ENCODE data around the gene FBXW5. TPM values are rescaled to one million over a fixed set of nuclear protein-coding genes. Genes with fewer than 3 reads are reported as not detected.

Gene FBXW5
- total RNA-seq, 1 donor = 157 TPM

DNA sequence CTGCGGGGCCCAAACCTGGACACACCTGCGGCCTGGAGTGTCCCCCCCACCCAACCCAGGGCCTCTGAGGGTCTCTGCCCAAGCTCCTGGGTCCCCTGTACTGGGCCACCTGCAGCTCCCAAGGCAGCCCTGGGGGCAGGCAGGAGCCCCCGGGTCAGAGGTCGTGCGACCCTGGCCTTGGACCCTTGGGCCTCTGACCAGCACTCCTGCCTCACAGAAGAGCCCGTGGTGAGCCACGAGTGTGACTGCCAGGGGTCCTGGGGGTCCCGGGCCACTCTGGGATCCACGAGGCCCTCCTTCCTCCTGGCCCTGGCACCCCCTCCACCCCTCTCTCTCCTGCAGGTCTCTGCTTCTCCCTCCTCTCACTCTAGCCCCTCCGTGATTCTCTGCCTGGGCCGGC is 27.8 kb upstream of the FBXW5 start:
- H3K36me3 ChIP-seq (ENCODE audit: insufficient read depth, low read length) = no peaks in the 10 kb centered on the region
- H3K4me1 ChIP-seq (ENCODE audit: insufficient read depth, low read length) = no peaks in the 10 kb centered on the region
- no peak overlapping the region for H2AFZ ChIP-seq (ENCODE audit: low read length)
- no peaks in the 10 kb centered on the region for H4K20me1 ChIP-seq (ENCODE audit: insufficient read depth, low read length)
- H3K27me3 ChIP-seq (ENCODE audit: insufficient read depth, low read length) = no peaks in the 10 kb centered on the region
- no peak for DNase-seq (ENCODE audit: insufficient read length, low spot score, missing footprints)
- TF ChIP-seq, protein P1, sequence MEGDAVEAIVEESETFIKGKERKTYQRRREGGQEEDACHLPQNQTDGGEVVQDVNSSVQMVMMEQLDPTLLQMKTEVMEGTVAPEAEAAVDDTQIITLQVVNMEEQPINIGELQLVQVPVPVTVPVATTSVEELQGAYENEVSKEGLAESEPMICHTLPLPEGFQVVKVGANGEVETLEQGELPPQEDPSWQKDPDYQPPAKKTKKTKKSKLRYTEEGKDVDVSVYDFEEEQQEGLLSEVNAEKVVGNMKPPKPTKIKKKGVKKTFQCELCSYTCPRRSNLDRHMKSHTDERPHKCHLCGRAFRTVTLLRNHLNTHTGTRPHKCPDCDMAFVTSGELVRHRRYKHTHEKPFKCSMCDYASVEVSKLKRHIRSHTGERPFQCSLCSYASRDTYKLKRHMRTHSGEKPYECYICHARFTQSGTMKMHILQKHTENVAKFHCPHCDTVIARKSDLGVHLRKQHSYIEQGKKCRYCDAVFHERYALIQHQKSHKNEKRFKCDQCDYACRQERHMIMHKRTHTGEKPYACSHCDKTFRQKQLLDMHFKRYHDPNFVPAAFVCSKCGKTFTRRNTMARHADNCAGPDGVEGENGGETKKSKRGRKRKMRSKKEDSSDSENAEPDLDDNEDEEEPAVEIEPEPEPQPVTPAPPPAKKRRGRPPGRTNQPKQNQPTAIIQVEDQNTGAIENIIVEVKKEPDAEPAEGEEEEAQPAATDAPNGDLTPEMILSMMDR (IDR thresholded peaks at IDR 0.05; ENCODE audit: extremely low read depth, low read depth, low read length) = no peak
- H3K9me3 ChIP-seq (ENCODE audit: low read depth, low read length) = no peaks in the 10 kb centered on the region
- no peak overlapping the region for H3K4me3 ChIP-seq (ENCODE audit: insufficient read depth, low read length)
- H3K4me2 ChIP-seq (ENCODE audit: insufficient read depth, low read length) = no peak overlapping the region
- no peak overlapping the region for H3K27ac ChIP-seq (ENCODE audit: low read depth, low read length)
- no peaks in the 10 kb centered on the region for H3K79me2 ChIP-seq (ENCODE audit: insufficient read depth, low read length)

DNA sequence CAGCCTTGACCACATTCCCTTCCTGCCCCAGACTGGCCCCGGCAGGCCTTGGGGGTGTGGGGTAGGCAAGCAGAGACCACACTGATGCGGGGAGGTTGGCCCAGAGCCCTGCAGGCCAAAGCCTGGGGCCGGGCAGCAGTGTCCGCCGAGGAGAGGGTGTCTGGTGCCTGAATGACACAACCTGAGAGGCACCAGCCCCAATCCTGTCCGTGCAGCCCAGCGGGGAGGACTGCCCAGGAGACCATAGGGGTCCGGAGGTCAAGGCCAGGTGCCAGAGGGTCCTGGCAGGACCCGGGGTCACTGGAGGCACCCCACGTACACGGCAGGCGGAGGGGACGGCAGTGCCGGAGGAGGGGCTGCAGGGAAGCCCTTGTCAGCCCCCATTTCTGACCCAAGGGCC is 27.2 kb upstream of the FBXW5 start:
- TF ChIP-seq, protein P1 (IDR thresholded peaks at IDR 0.05; ENCODE audit: extremely low read depth, low read depth, low read length) = no peak
- Histone ChIP-seq H3K27ac (ENCODE audit: low read depth, low read length) (no peak overlapping the region), H3K4me1 (ENCODE audit: insufficient read depth, low read length) (no peaks in the 10 kb centered on the region), H3K4me3 (ENCODE audit: insufficient read depth, low read length) (no peak overlapping the region), H3K36me3 (ENCODE audit: insufficient read depth, low read length) (no peaks in the 10 kb centered on the region), H2AFZ (ENCODE audit: low read length) (no peak overlapping the region), H3K4me2 (ENCODE audit: insufficient read depth, low read length) (no peak overlapping the region), H3K79me2 (ENCODE audit: insufficient read depth, low read length) (no peaks in the 10 kb centered on the region), H3K27me3 (ENCODE audit: insufficient read depth, low read length) (no peaks in the 10 kb centered on the region), H3K9me3 (ENCODE audit: low read depth, low read length) (no peaks in the 10 kb centered on the region), H4K20me1 (ENCODE audit: insufficient read depth, low read length) (no peaks in the 10 kb centered on the region)
- DNase-seq (ENCODE audit: insufficient read length, low spot score, missing footprints) = no peak

DNA sequence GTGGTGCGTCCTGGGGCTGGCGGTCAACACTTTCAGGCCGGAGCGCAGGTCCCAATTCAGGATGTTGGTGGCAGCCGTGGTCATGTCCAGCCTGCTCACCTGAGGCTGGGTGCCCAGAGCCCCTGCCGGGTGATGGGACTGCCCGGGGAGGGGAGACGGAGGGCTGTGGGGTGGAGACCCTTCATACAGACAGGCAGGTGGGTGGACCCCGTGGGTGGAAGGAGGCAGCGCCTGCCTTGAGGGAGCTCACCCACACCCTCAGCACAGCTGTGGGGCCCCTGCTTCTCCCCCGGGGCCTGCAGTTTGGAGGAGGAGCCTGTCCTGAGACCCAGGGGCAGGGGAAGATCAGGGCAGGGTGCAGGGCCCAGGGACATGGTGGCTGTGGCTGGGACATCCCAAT is 25.8 kb upstream of the FBXW5 start:
- Histone ChIP-seq H3K27ac (ENCODE audit: low read depth, low read length) (no peak overlapping the region), H3K79me2 (ENCODE audit: insufficient read depth, low read length) (no peaks in the 10 kb centered on the region), H2AFZ (ENCODE audit: low read length) (no peak overlapping the region), H3K27me3 (ENCODE audit: insufficient read depth, low read length) (peaks cover 2% of the 10 kb centered on the region), H4K20me1 (ENCODE audit: insufficient read depth, low read length) (no peaks in the 10 kb centered on the region), H3K4me1 (ENCODE audit: insufficient read depth, low read length) (no peaks in the 10 kb centered on the region), H3K4me3 (ENCODE audit: insufficient read depth, low read length) (no peak overlapping the region), H3K36me3 (ENCODE audit: insufficient read depth, low read length) (no peaks in the 10 kb centered on the region), H3K4me2 (ENCODE audit: insufficient read depth, low read length) (no peak overlapping the region), H3K9me3 (ENCODE audit: low read depth, low read length) (no peaks in the 10 kb centered on the region)
- DNase-seq (ENCODE audit: insufficient read length, low spot score, missing footprints) = no peak
- TF ChIP-seq, protein P1 (IDR thresholded peaks at IDR 0.05; ENCODE audit: extremely low read depth, low read depth, low read length) = no peak

DNA sequence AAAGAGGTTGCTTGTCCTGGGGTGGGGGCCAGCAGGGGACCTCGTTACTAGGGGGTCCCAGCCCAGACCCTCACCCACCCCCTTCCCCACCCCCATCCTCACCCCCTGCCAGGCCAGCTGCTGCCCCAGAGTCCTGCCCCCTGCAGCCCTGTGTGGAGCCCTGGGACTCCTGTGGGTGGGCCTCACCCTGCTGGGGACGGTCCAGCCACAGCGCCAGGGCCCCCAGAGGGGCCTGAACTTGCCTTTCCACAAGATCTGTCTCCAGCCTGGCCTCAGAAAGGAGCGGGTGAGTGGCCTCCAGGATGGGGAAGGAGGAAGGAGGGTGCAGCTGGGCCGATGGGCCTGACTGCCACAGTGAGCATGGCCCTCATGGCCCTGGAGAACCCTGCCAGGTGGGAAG is 25.2 kb upstream of the FBXW5 start:
- H3K27ac ChIP-seq (ENCODE audit: low read depth, low read length) = no peak overlapping the region
- no peak overlapping the region for H3K4me2 ChIP-seq (ENCODE audit: insufficient read depth, low read length)
- peaks cover 2% of the 10 kb centered on the region for H3K27me3 ChIP-seq (ENCODE audit: insufficient read depth, low read length)
- no peaks in the 10 kb centered on the region for H3K79me2 ChIP-seq (ENCODE audit: insufficient read depth, low read length)
- H3K4me1 ChIP-seq (ENCODE audit: insufficient read depth, low read length) = no peaks in the 10 kb centered on the region
- no peak for DNase-seq (ENCODE audit: insufficient read length, low spot score, missing footprints)
- no peaks in the 10 kb centered on the region for H3K36me3 ChIP-seq (ENCODE audit: insufficient read depth, low read length)
- no peaks in the 10 kb centered on the region for H3K9me3 ChIP-seq (ENCODE audit: low read depth, low read length)
- no peaks in the 10 kb centered on the region for H4K20me1 ChIP-seq (ENCODE audit: insufficient read depth, low read length)
- H3K4me3 ChIP-seq (ENCODE audit: insufficient read depth, low read length) = no peak overlapping the region
- H2AFZ ChIP-seq (ENCODE audit: low read length) = no peak overlapping the region
- TF ChIP-seq, protein P1 (IDR thresholded peaks at IDR 0.05; ENCODE audit: extremely low read depth, low read depth, low read length) = no peak

Measured in osteoblast (primary cell).